ENCODE data around the gene MDM4. TPM values are rescaled to one million over a fixed set of nuclear protein-coding genes. Genes with fewer than 3 reads are reported as not detected.
"Not testable (repeated sequence)": the region's sequence is repeated elsewhere in the genome, so short reads cannot be mapped to it uniquely, and the experiment has no call there.

Gene MDM4
- total RNA-seq, 3 donors from 2014 or later: 52.9 to 84.2 (median 80.2) TPM

DNA sequence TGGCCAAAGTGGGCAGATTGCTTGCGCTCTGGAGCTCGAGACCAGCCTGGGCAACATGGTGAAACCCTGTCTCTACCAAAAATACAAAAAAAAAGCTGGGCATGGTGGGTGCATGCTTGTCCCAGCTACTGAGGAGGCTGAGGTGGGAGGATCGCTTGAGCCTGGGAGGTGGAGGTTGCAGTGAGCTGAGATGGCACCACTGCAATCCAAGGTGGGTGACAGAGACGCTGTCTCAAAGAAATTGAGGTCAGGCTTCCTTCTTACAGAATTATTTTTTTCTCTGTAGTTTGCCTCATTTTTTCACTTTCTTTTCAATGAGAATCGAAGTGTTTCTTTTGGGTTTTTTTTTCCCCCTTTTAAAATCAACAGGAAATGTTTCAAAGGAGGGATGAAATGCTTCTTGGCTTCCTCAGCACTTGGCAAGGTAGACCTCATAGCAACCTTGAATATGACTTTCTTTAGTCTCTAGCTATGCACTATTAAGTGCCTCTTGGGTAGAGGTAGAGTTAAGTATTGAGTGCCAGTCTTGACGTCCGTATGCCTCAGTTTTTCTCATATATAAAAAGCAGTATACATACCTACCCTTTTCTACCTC is 40.3 kb downstream of the MDM4 start:
- ATAC-seq: no peak
- no peaks in the 10 kb centered on the region for H3K4me1 ChIP-seq (ENCODE audit: low read depth)
- intact Hi-C loops (cut with DNase I, micrococcal nuclease): no loop called here

DNA sequence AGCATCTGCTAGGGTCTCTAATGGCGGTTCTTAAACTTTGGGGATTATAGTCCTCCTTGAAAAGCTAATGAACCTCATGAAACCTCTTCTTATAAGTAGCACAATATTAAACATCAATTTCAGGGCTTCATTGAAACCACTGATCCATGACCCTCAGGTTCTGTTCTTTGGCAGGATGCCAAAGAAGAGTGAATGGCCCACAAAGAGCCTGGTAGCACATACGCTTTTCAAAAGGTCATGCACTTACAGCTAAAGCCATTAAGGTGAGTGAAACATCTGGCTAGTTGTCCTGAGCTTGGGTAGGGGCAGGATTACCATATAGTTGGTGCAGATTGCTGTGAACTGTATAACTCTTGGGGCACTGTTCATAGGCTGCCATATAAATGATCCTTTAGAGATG is 42.3 kb downstream of the MDM4 start:
- TF ChIP-seq, protein P1, sequence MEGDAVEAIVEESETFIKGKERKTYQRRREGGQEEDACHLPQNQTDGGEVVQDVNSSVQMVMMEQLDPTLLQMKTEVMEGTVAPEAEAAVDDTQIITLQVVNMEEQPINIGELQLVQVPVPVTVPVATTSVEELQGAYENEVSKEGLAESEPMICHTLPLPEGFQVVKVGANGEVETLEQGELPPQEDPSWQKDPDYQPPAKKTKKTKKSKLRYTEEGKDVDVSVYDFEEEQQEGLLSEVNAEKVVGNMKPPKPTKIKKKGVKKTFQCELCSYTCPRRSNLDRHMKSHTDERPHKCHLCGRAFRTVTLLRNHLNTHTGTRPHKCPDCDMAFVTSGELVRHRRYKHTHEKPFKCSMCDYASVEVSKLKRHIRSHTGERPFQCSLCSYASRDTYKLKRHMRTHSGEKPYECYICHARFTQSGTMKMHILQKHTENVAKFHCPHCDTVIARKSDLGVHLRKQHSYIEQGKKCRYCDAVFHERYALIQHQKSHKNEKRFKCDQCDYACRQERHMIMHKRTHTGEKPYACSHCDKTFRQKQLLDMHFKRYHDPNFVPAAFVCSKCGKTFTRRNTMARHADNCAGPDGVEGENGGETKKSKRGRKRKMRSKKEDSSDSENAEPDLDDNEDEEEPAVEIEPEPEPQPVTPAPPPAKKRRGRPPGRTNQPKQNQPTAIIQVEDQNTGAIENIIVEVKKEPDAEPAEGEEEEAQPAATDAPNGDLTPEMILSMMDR (IDR thresholded peaks at IDR 0.05): no peak
- DNase-seq (no peak), ATAC-seq (no peak)
- intact Hi-C loops (cut with DNase I, micrococcal nuclease): no loop called here
- Histone ChIP-seq H3K36me3 (ENCODE audit: low read depth) (no peaks in the 10 kb centered on the region), H3K4me3 (no peak overlapping the region), H3K4me1 (ENCODE audit: low read depth) (no peaks in the 10 kb centered on the region), H3K9me3 (no peaks in the 10 kb centered on the region)

More for the DNA sequence above, 40.3 kb downstream of the MDM4 start:
- H3K4me3 ChIP-seq: no peak overlapping the region
- no peaks in the 10 kb centered on the region for H3K9me3 ChIP-seq
- DNase-seq: no peak
- H3K36me3 ChIP-seq (ENCODE audit: low read depth): no peaks in the 10 kb centered on the region
- TF ChIP-seq, protein P1 (IDR thresholded peaks at IDR 0.05): no peak

DNA sequence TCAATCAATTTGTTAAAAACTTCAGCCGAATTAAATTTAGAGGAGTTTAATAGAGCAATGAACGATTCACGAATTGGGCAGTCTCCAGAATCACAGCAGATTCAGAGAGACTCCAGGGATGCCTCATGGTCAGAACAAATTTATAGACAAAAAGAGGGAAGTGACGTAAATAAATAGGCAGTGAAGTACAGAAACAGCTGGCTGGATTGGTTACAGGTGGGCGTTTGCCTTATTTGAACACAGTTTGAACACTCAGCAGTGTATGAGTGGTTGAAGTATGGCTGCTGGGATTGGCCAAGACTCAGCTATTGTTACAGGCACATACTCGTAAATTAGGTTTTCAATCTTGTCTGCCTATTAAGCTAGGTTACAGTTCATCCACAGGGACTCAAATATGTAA is 43.8 kb downstream of the MDM4 start:
- H3K4me3 ChIP-seq; H3K4me1 ChIP-seq (ENCODE audit: low read depth); H3K9me3 ChIP-seq; H3K36me3 ChIP-seq (ENCODE audit: low read depth); DNase-seq; ATAC-seq; intact Hi-C loops (cut with DNase I, micrococcal nuclease): not testable (repeated sequence)

DNA sequence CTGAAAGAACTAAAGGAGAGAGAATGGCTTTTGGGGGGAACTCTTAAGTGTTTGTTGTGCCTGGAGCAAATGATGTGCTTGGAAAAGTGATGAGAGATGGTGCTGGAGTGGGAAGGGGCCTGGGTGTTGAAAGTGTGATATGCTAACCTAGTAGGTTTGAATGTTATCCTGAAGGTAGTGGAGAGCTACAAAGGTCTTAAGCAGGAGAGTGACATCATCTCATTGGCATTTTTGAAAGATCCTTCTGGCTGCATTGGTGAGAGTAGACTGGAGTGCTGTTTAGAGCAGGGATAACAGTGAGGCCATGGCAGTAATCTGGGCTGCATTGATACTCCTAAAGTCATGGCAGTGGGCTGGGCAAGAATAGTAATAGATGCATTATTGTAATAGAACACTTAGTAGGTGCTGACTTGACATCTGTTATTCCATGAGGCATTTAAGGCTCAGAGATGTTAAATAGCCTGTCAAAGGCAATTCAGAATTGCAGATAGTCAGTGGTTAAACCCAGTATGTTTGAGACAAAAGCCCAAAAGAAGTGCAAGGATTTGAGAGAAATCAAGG is 44.5 kb downstream of the MDM4 start:
- TF ChIP-seq, protein P1 (IDR thresholded peaks at IDR 0.05): no peak
- no peak for DNase-seq
- ATAC-seq: no peak
- Histone ChIP-seq H3K4me3 (no peak overlapping the region), H3K36me3 (ENCODE audit: low read depth) (no peaks in the 10 kb centered on the region), H3K4me1 (ENCODE audit: low read depth) (peaks cover under 1% of the 10 kb centered on the region), H3K9me3 (no peaks in the 10 kb centered on the region)
- intact Hi-C loops (cut with DNase I, micrococcal nuclease): no loop called here

DNA sequence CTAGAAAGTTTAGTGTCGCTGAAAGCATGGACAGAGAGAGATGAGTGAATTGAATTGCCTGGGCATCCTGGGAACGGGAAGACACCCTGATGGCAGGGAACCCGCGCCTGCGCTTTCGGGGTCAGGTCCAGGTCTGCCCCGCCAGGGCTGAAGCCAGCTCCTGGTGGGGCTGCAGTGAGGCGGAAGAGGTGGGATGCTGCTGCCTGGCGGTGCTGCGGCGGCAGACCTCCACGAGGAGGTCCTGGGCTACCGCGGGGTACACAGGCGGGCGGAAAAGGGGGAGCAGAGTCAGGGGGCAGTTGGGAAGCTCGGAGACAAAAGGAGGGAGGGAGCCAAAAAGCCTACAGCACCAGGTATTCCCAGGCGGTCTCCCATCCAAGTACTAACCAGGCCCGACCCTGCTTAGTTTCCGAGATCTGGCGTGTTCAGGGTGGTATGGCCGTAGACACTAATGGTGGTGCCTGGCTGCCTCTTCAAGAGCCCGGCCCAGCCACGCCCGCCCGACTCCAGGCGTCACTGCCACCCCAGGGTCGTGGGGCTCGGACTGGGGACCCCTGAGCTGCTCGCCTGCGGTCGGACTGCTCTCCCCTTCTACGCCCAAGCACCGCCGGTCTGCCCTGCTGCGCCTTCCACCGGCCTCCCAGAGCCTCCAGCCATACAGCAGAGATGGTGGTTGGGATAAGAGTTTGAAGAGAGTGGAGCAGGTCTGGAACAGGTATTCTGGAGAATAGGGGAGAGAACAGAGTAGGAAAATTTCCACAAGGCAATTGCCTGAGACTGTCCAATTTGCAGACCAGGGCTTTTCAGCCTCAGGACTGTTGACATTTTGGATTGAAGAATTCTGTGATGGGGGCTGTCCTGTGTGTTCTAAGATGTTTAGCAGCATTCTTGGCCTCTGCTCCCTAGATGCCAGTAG is 46.1 kb downstream of the MDM4 start:
- ATAC-seq (no peak), DNase-seq (no peak)
- Histone ChIP-seq H3K9me3 (no peaks in the 10 kb centered on the region), H3K4me3 (no peak overlapping the region), H3K4me1 (ENCODE audit: low read depth) (peaks cover 5% of the 10 kb centered on the region), H3K36me3 (ENCODE audit: low read depth) (no peaks in the 10 kb centered on the region)
- TF ChIP-seq, protein P1 (IDR thresholded peaks at IDR 0.05): no peak
- intact Hi-C loops (cut with DNase I, micrococcal nuclease): no loop called here

DNA sequence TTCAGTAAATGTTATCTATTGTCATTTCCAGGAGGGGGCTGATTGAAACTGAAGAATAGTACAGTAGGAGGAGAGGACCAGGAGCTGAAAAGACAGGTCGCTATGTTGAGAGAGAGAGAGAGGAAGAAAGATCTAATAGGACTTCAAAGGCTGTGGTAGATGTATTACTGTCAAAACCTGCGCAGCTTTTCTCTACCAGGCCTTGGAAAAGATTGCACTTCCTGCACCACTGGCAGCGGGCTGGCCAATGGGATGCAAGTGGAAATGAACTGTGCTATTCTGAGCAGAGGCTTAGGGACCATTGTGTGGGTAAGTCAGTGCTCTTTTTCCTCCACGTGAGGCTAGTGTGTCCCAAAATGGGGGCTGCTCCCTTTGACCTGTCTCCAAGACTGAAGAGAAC is 47.1 kb downstream of the MDM4 start:
- Histone ChIP-seq H3K4me3 (no peak overlapping the region), H3K4me1 (ENCODE audit: low read depth) (peaks cover 5% of the 10 kb centered on the region), H3K9me3 (no peaks in the 10 kb centered on the region), H3K36me3 (ENCODE audit: low read depth) (no peaks in the 10 kb centered on the region)
- DNase-seq (no peak), ATAC-seq (no peak)
- intact Hi-C loops (cut with DNase I, micrococcal nuclease): no loop called here
- TF ChIP-seq, protein P1 (IDR thresholded peaks at IDR 0.05): no peak
